Activated CD8-positive, alpha-beta memory T cell treated with anti-CD3 and anti-CD28 coated beads, Interleukin-2, amount 50 U/mL, for 48 hours (primary cell): ENCODE measurements around the gene PLEKHA5.
"Not testable (repeated sequence)": the region's sequence is repeated elsewhere in the genome, so short reads cannot be mapped to it uniquely, and the experiment has no call there.

ENCODE experiments used
- DNase-seq: peaks from one replicate; pipeline ENCODE4 v3.0.0-alpha.2; 2020

PLEKHA5 gene

GRCh38 chr12:19129486-19130223 is at the start of gene PLEKHA5:
Gene PLEKHA5 (plus strand): TSS chr12:19129733. CDS start chr12:19129800, 67 bp downstream.
- peak; percentile 65 for DNase-seq

- DNase-seq: no peak
Measured at GRCh38 chr12:19080918-19081317, 48.6 kb upstream of the PLEKHA5 start.

GRCh38 chr12:19082365-19082911 is 47.1 kb upstream of the PLEKHA5 start:
- DNase-seq: no peak

- no peak for DNase-seq
Measured at GRCh38 chr12:19084547-19084946, 45.0 kb upstream of the PLEKHA5 start.

GRCh38 chr12:19085090-19085489 is 44.4 kb upstream of the PLEKHA5 start:
- DNase-seq: no peak

GRCh38 chr12:19088606-19089005 is 40.9 kb upstream of the PLEKHA5 start:
- no peak for DNase-seq

- DNase-seq: not testable (repeated sequence)
Measured at GRCh38 chr12:19092482-19092881, 37.1 kb upstream of the PLEKHA5 start.

- DNase-seq: no peak
Measured at GRCh38 chr12:19093218-19093617, 36.3 kb upstream of the PLEKHA5 start.

GRCh38 chr12:19095331-19095730 is 34.2 kb upstream of the PLEKHA5 start:
- DNase-seq: no peak

- DNase-seq: no peak
Measured at GRCh38 chr12:19095756-19096480, 33.6 kb upstream of the PLEKHA5 start.

GRCh38 chr12:19105463-19105862 is 24.1 kb upstream of the PLEKHA5 start:
- no peak for DNase-seq

- no peak for DNase-seq
Measured at GRCh38 chr12:19107750-19108149, 21.8 kb upstream of the PLEKHA5 start.

GRCh38 chr12:19110221-19110940 is 19.2 kb upstream of the PLEKHA5 start:
- DNase-seq: no peak

- DNase-seq: no peak
Measured at GRCh38 chr12:19113464-19113863, 16.1 kb upstream of the PLEKHA5 start.

- no peak for DNase-seq
Measured at GRCh38 chr12:19115285-19115684, 14.2 kb upstream of the PLEKHA5 start.

GRCh38 chr12:19119440-19119839 is 10.1 kb upstream of the PLEKHA5 start:
- DNase-seq: no peak

- no peak for DNase-seq
Measured at GRCh38 chr12:19120795-19121194, 8.7 kb upstream of the PLEKHA5 start.

- DNase-seq: no peak
Measured at GRCh38 chr12:19121449-19122018, 8.0 kb upstream of the PLEKHA5 start.

GRCh38 chr12:19125325-19125724 is 4.2 kb upstream of the PLEKHA5 start:
- no peak for DNase-seq

- DNase-seq: no peak
Measured at GRCh38 chr12:19127270-19127669, 2.3 kb upstream of the PLEKHA5 start.

GRCh38 chr12:19128485-19128884 is 1.0 kb upstream of the PLEKHA5 start:
- DNase-seq: no peak

GRCh38 chr12:19129122-19129485 is 429 bp upstream of the PLEKHA5 start:
- no peak for DNase-seq
